Body of pancreas (tissue), 4 donors: ENCODE data around the gene AKIRIN2. TPM values are rescaled to one million over a fixed set of nuclear protein-coding genes. Genes with fewer than 3 reads are reported as not detected.
"Not testable (repeated sequence)": the region's sequence is repeated elsewhere in the genome, so short reads cannot be mapped to it uniquely, and the experiment has no call there.

ENCODE experiments used
- ATAC-seq: fragments of 150-250 bp; one replicate; pipeline ENCODE4 v1.9.1; 2016
- DNase-seq, 4 donors: peaks; one replicate each; pipeline ENCODE4 v3.0.0-alpha.2; 2019
- H3K27ac ChIP-seq, 4 donors: fragments of 200-600 bp; sonication (generic); 1 replicate in 3 of 4; 2 replicates in 1 of 4; pipeline versions ENCODE4 v1.5.1 to v1.6.1; 2016 to 2019; ENCODE audit warnings: mild to moderate bottlenecking in 1 of 4, mixed read lengths in 1 of 4, moderate library complexity in 1 of 4
- H3K27me3 ChIP-seq, 2 donors: fragments of 200-600 bp; sonication (generic); one replicate each; pipeline ENCODE4 v1.6.0; 2016; ENCODE audit warnings: mild to moderate bottlenecking in 1 of 2
- H3K36me3 ChIP-seq, 2 donors: fragments of 200-600 bp; sonication (generic); replicated peaks in 1 of 2; 2 replicates each; pipeline ENCODE4 v1.5.1; 2016; ENCODE audit warnings: low read depth in 2 of 2; ENCODE audit not compliant: insufficient read depth in 1 of 2
- H3K4me1 ChIP-seq: fragments of 200-600 bp; sonication (generic); one replicate; pipeline ENCODE4 v1.6.0; 2016
- H3K4me3 ChIP-seq, 2 donors: fragments of 200-600 bp; sonication (generic); 1 replicate in 1 of 2; 2 replicates in 1 of 2; pipeline ENCODE4 v1.5.1; 2016 to 2019
- H3K9me3 ChIP-seq, 3 donors: fragments of 200-600 bp; sonication (generic); 1 replicate in 2 of 3; 2 replicates in 1 of 3; pipeline ENCODE4 v1.5.1; 2016
- CTCF ChIP-seq, 7 experiments: fragments of 450-650 bp in 4 of 7; fragments of 200-600 bp in 3 of 7; sonication (generic) in 3 of 7; IDR thresholded peaks; one replicate each; pipeline ENCODE4 v1.5.1; 2016 to 2019; ENCODE audit warnings: antibody characterized with exemption in 7 of 7
- POLR2A ChIP-seq, 3 donors: fragments of 450-650 bp; IDR thresholded peaks; one replicate each; pipeline ENCODE4 v1.6.1; 2016; ENCODE audit warnings: antibody characterized with exemption in 3 of 3, mild to moderate bottlenecking in 2 of 3
- WGBS, 2 donors: methylation state at CpG; one replicate each; pipeline ENCODE4 v1.1.5; 2017; 5-methylcytosine and 5-hydroxymethylcytosine counted together
- intact Hi-C: fragments of 100-400 bp; cut with DNase I; formaldehyde crosslinking; loops from one replicate; pipeline ENCODE4 v1.15.1; 2023
- total RNA-seq, 2 donors: library from RNA; depleted of rRNA; stranded (reverse); fragments of >200 nt; gene quantifications; one replicate each; pipeline ENCODE4 v1.1.0, GENCODE V29; 2016

Gene AKIRIN2
- total RNA-seq, 2 donors from 2014 or later = 5.4 to 16.2 TPM

GRCh38 chr6:87692086-87692485 is 9.9 kb downstream of the AKIRIN2 start:
- intact Hi-C loops = no loop called here
- TF ChIP-seq CTCF (IDR thresholded peaks at IDR 0.05) (no peak), POLR2A (IDR thresholded peaks at IDR 0.05) (no peak)

GRCh38 chr6:87690441-87690840 is 11.6 kb downstream of the AKIRIN2 start:
- DNase-seq (no peak), ATAC-seq (no peak)
- Histone ChIP-seq H3K4me1 (peaks cover 13% of the 10 kb centered on the region), H3K9me3 (no peaks in the 10 kb centered on the region), H3K27me3 (no peaks in the 10 kb centered on the region), H3K36me3 (no peaks in the 10 kb centered on the region), H3K4me3 (no peak overlapping the region), H3K27ac (no peak overlapping the region)
- 83 to 90% methylated on average over 3 of the region's 3 CpGs for WGBS, 2 donors
- TF ChIP-seq CTCF (IDR thresholded peaks at IDR 0.05) (no peak), POLR2A (IDR thresholded peaks at IDR 0.05) (no peak)
- intact Hi-C loops = no loop called here

More at GRCh38 chr6:87692086-87692485, 9.9 kb downstream of the AKIRIN2 start:
- H3K36me3 ChIP-seq = no peaks in the 10 kb centered on the region
- H3K27ac ChIP-seq = peak overlapping the region in 1 of 4 donors; percentile 28
- no peak overlapping the region for H3K4me3 ChIP-seq
- 74 to 75% methylated on average over 2 of the region's 2 CpGs for WGBS, 2 donors
- H3K4me1 ChIP-seq = peaks cover 16% of the 10 kb centered on the region
- DNase-seq (no peak), ATAC-seq (no peak)
- H3K27me3 ChIP-seq = no peaks in the 10 kb centered on the region
- H3K9me3 ChIP-seq = no peaks in the 10 kb centered on the region

- WGBS, 2 donors = 85 to 97% methylated on average over 9 of the region's 9 CpGs
- H3K27ac ChIP-seq, DNase-seq, intact Hi-C loops, H3K27me3 ChIP-seq, H3K4me3 ChIP-seq, ATAC-seq, H3K9me3 ChIP-seq, H3K36me3 ChIP-seq: not testable (repeated sequence)
- peaks cover 16% of the 10 kb centered on the region for H3K4me1 ChIP-seq
Measured at GRCh38 chr6:87687893-87688292, 14.1 kb downstream of the AKIRIN2 start.

GRCh38 chr6:87687296-87687695 is 14.7 kb downstream of the AKIRIN2 start:
- no peaks in the 10 kb centered on the region for H3K36me3 ChIP-seq
- intact Hi-C loops = no loop called here
- TF ChIP-seq CTCF (IDR thresholded peaks at IDR 0.05) (no peak), POLR2A (IDR thresholded peaks at IDR 0.05) (no peak)
- H3K4me1 ChIP-seq = peaks cover 16% of the 10 kb centered on the region
- ATAC-seq (no peak), DNase-seq (no peak)
- H3K27ac ChIP-seq = no peak overlapping the region
- no peak overlapping the region for H3K4me3 ChIP-seq
- no peaks in the 10 kb centered on the region for H3K27me3 ChIP-seq
- H3K9me3 ChIP-seq = no peaks in the 10 kb centered on the region
- 72 to 78% methylated on average over 3 of the region's 3 CpGs for WGBS, 2 donors

GRCh38 chr6:87686636-87687205 is 15.3 kb downstream of the AKIRIN2 start:
- H3K36me3 ChIP-seq, intact Hi-C loops, H3K9me3 ChIP-seq, DNase-seq, H3K27ac ChIP-seq, H3K27me3 ChIP-seq, H3K4me3 ChIP-seq, ATAC-seq: not testable (repeated sequence)
- 79 to 92% methylated on average over 11 of the region's 11 CpGs for WGBS, 2 donors
- peaks cover 16% of the 10 kb centered on the region for H3K4me1 ChIP-seq
